ENCODE data around the gene TMEM150B.

The TMEM150B gene

DNA sequence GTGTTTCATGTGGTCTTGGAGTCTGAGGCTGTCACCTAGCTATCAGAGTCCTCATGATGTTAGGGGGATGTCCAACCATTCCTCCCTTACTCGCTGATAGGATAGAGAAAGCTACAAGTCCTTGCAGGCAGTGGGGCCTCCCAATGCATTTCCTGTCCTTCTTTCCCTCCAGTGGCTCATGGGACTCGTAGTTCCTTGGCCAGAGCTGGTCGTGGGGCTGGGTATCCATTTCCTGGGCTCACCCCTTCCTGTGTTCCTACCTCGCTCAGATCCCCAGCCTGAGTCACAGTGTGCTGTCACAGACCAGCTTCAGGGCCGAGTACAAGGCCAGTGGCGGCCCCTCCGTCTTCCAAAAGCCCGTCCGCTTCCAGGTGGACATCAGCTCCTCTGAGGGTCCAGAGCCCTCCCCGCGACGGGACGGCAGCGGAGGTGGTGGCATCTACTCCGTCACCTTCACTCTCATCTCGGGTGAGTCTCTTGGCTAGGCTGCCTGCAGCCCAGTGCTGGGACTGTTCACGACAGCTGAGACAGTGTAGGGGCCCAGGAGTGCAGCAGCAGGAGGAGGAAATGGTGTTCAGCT is 19.1 kb downstream of the TMEM150B start:
- peaks cover 26% of the 10 kb centered on the region for H3K4me1 ChIP-seq (ENCODE audit: insufficient read depth, low read length)
- no peak overlapping the region; the same call in 1 of the 2 replicates for H3K27ac ChIP-seq (ENCODE audit: low read length)
- no peaks in the 10 kb centered on the region for H3K9me3 ChIP-seq (ENCODE audit: insufficient read depth, low read length, severe bottlenecking)
- ATAC-seq (ENCODE audit: insufficient read depth, low read depth) = no peak
- DNase-seq = no peak
- H3K36me3 ChIP-seq (ENCODE audit: insufficient read depth, low read length) = peaks cover 37% of the 10 kb centered on the region
- H3K9ac ChIP-seq (ENCODE audit: low read depth, low read length) = no peak overlapping the region
- no peaks in the 10 kb centered on the region for H3K27me3 ChIP-seq (ENCODE audit: insufficient read depth, low read length, poor library complexity)
- H4K20me1 ChIP-seq (ENCODE audit: insufficient read depth, low read length) = no peaks in the 10 kb centered on the region
- peaks cover 14% of the 10 kb centered on the region for H3K79me2 ChIP-seq (ENCODE audit: insufficient read depth, low read length)
- no peak overlapping the region for H3K4me2 ChIP-seq (ENCODE audit: insufficient read depth, low read length)
- H3K4me3 ChIP-seq (ENCODE audit: low read depth in 1 of 2, low read length in 2 of 2) = no peak overlapping the region
- TF ChIP-seq, protein P1, sequence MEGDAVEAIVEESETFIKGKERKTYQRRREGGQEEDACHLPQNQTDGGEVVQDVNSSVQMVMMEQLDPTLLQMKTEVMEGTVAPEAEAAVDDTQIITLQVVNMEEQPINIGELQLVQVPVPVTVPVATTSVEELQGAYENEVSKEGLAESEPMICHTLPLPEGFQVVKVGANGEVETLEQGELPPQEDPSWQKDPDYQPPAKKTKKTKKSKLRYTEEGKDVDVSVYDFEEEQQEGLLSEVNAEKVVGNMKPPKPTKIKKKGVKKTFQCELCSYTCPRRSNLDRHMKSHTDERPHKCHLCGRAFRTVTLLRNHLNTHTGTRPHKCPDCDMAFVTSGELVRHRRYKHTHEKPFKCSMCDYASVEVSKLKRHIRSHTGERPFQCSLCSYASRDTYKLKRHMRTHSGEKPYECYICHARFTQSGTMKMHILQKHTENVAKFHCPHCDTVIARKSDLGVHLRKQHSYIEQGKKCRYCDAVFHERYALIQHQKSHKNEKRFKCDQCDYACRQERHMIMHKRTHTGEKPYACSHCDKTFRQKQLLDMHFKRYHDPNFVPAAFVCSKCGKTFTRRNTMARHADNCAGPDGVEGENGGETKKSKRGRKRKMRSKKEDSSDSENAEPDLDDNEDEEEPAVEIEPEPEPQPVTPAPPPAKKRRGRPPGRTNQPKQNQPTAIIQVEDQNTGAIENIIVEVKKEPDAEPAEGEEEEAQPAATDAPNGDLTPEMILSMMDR (IDR thresholded peaks at IDR 0.05; ENCODE audit: borderline replicate concordance, extremely low read depth, low read length, poor library complexity, severe bottlenecking) = no peak
- no peak for TF ChIP-seq EZH2 (IDR thresholded peaks at IDR 0.05; ENCODE audit: borderline replicate concordance, low read depth, low read length, severe bottlenecking)
- H2AFZ ChIP-seq (ENCODE audit: low read depth, low read length) = no peak overlapping the region

DNA sequence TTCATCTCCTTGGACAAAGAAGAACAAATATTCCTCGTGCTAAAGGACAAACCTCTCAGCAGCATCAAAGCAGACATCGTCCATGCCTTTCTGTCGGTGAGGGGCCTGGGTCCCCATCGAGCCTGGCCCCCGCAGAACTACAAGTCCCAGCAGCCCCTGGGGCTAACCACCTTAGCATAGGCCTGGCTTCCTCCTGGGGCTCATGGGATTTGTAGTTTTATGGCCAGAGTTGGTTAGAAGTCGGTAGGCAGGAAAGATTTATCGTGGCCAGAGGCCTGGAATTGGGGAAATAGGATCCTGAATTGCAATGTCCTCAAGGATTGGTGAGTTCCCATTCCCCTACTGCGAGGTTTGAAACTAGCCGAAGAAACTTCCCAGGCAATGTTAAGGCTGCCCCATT is 19.6 kb downstream of the TMEM150B start:
- H3K27ac ChIP-seq (ENCODE audit: low read length) = no peak overlapping the region
- TF ChIP-seq, protein P1 (IDR thresholded peaks at IDR 0.05; ENCODE audit: borderline replicate concordance, extremely low read depth, low read length, poor library complexity, severe bottlenecking) = no peak
- no peak for TF ChIP-seq EZH2 (IDR thresholded peaks at IDR 0.05; ENCODE audit: borderline replicate concordance, low read depth, low read length, severe bottlenecking)
- DNase-seq (peak; percentile 66), ATAC-seq (ENCODE audit: insufficient read depth, low read depth) (peak; percentile 71)
- peaks cover 14% of the 10 kb centered on the region for H3K79me2 ChIP-seq (ENCODE audit: insufficient read depth, low read length)
- no peaks in the 10 kb centered on the region for H4K20me1 ChIP-seq (ENCODE audit: insufficient read depth, low read length)
- no peak overlapping the region for H3K4me3 ChIP-seq (ENCODE audit: low read depth in 1 of 2, low read length in 2 of 2)
- peaks cover 26% of the 10 kb centered on the region for H3K4me1 ChIP-seq (ENCODE audit: insufficient read depth, low read length)
- peaks cover 37% of the 10 kb centered on the region for H3K36me3 ChIP-seq (ENCODE audit: insufficient read depth, low read length)
- H3K9me3 ChIP-seq (ENCODE audit: insufficient read depth, low read length, severe bottlenecking) = no peaks in the 10 kb centered on the region
- no peaks in the 10 kb centered on the region for H3K27me3 ChIP-seq (ENCODE audit: insufficient read depth, low read length, poor library complexity)
- no peak overlapping the region for H3K4me2 ChIP-seq (ENCODE audit: insufficient read depth, low read length)
- no peak overlapping the region for H2AFZ ChIP-seq (ENCODE audit: low read depth, low read length)
- H3K9ac ChIP-seq (ENCODE audit: low read depth, low read length) = no peak overlapping the region

DNA sequence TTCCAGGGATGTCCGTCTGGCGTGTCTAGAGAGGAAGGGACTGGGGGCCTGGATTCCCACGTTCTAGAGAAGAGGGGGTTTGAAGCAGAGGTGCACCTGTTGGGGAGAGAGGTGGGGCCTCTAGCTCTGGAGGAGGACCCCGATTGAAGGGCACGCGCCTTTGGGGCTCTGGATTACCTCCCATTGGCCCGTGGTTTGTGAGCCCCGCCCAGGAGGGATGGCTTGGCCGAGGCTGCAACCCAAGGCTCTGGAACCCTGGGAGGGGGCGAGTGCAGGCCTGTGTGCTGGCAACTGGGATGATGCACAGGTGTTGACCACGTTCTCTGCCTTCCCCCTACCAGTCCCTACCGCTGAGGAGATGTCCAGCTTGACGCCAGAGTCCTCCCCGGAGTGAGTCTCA is 20.2 kb downstream of the TMEM150B start:
- DNase-seq (no peak), ATAC-seq (ENCODE audit: insufficient read depth, low read depth) (no peak)
- Histone ChIP-seq H3K4me3 (ENCODE audit: low read depth in 1 of 2, low read length in 2 of 2) (no peak overlapping the region), H3K27ac (ENCODE audit: low read length) (no peak overlapping the region), H3K4me1 (ENCODE audit: insufficient read depth, low read length) (peaks cover 26% of the 10 kb centered on the region), H2AFZ (ENCODE audit: low read depth, low read length) (no peak overlapping the region), H4K20me1 (ENCODE audit: insufficient read depth, low read length) (no peaks in the 10 kb centered on the region), H3K27me3 (ENCODE audit: insufficient read depth, low read length, poor library complexity) (no peaks in the 10 kb centered on the region), H3K9ac (ENCODE audit: low read depth, low read length) (no peak overlapping the region), H3K4me2 (ENCODE audit: insufficient read depth, low read length) (no peak overlapping the region), H3K9me3 (ENCODE audit: insufficient read depth, low read length, severe bottlenecking) (no peaks in the 10 kb centered on the region), H3K79me2 (ENCODE audit: insufficient read depth, low read length) (peaks cover 14% of the 10 kb centered on the region), H3K36me3 (ENCODE audit: insufficient read depth, low read length) (peaks cover 37% of the 10 kb centered on the region)
- TF ChIP-seq, protein P1 (IDR thresholded peaks at IDR 0.05; ENCODE audit: borderline replicate concordance, extremely low read depth, low read length, poor library complexity, severe bottlenecking) = no peak
- TF ChIP-seq EZH2 (IDR thresholded peaks at IDR 0.05; ENCODE audit: borderline replicate concordance, low read depth, low read length, severe bottlenecking) = no peak

All from DND-41 (cell line).